B cell (primary cell): ENCODE results near the gene HOXD9. TPM values are rescaled to one million over a fixed set of nuclear protein-coding genes. Genes with fewer than 3 reads are reported as not detected.

Experiments
- ATAC-seq: fragments of 200-7000 bp; cut with Tn5 transposase; one replicate; pipeline ENCODE4 v1.10.0; 2021; ENCODE audit warnings: low read depth, mild to moderate bottlenecking, moderate number of reproducible peaks, moderate library complexity
- CTCF ChIA-PET: fragments of 350-600 bp; sonication (Branson Sonifier 250); formaldehyde crosslinking; loops from one replicate; lab custom pipeline; 2021; ENCODE audit warnings: antibody characterized with exemption, inconsistent platforms; lab: Charles Lee
- POLR2A ChIA-PET: fragments of 350-600 bp; sonication (Branson Sonifier 250); formaldehyde crosslinking; loops from one replicate; lab custom pipeline; 2021; ENCODE audit warnings: antibody characterized with exemption; lab: Charles Lee
- DNase-seq: peaks from one replicate; pipeline ENCODE4 v3.0.0; 2013
- H2AFZ ChIP-seq: 2 replicates; pipeline ENCODE4 v1.6.1; 2012; ENCODE audit warnings: mild to moderate bottlenecking, low read depth, low read length; ENCODE audit not compliant: insufficient read depth, poor library complexity, severe bottlenecking
- H3K27ac ChIP-seq, 2 donors: 1 replicate in 1 of 2; 2 replicates in 1 of 2; pipeline ENCODE4 v1.5.1; 2012 to 2013; ENCODE audit warnings: low read length in 2 of 2, mild to moderate bottlenecking in 2 of 2, moderate library complexity in 1 of 2
- H3K27me3 ChIP-seq, 4 experiments: fragments of 200-600 bp in 1 of 4; sonication (generic) in 1 of 4; replicated peaks in 1 of 4; 1 replicate in 2 of 4; 2 replicates in 2 of 4; pipeline versions ENCODE4 v1.6.1 to v1.7.0; 2013 to 2016; ENCODE audit warnings: low read length in 3 of 4, mild to moderate bottlenecking in 2 of 4, mixed read lengths in 1 of 4, moderate library complexity in 1 of 4; ENCODE audit not compliant: insufficient read depth in 4 of 4, control insufficient read depth in 3 of 4; ENCODE audit errors: control extremely low read depth in 1 of 4
- H3K36me3 ChIP-seq, 2 experiments: replicated peaks in 1 of 2; 1 replicate in 1 of 2; 2 replicates in 1 of 2; pipeline versions ENCODE4 v1.6.1 to v1.7.1; 2013; ENCODE audit warnings: low read length in 1 of 2; ENCODE audit not compliant: insufficient read depth in 2 of 2, control insufficient read depth in 1 of 2; ENCODE audit errors: control extremely low read depth in 1 of 2, extremely low read depth in 1 of 2
- H3K4me1 ChIP-seq, 2 donors: fragments of 200-600 bp in 1 of 2; sonication (generic) in 1 of 2; 1 replicate in 1 of 2; 2 replicates in 1 of 2; pipeline versions ENCODE4 v1.5.1 to v1.6.1; 2013 to 2017; ENCODE audit warnings: low read length in 2 of 2; ENCODE audit not compliant: control insufficient read depth in 2 of 2, insufficient read depth in 2 of 2
- H3K4me2 ChIP-seq: replicated peaks from 2 replicates; pipeline ENCODE3; 2012; ENCODE audit warnings: mild to moderate bottlenecking, low read depth, low read length; ENCODE audit not compliant: poor library complexity, severe bottlenecking
- H3K4me3 ChIP-seq, 5 experiments: fragments of 200-600 bp in 1 of 5; sonication (generic) in 1 of 5; 1 replicate in 3 of 5; 2 replicates in 2 of 5; pipeline versions ENCODE4 v1.5.1 to v1.7.0; 2011 to 2016; ENCODE audit warnings: low read length in 4 of 5, mild to moderate bottlenecking in 4 of 5, low read depth in 2 of 5, control low read depth in 1 of 5, moderate library complexity in 1 of 5; ENCODE audit not compliant: insufficient read depth in 1 of 5; ENCODE audit errors: control extremely low read depth in 1 of 5, extremely low read depth in 1 of 5
- H3K79me2 ChIP-seq: fragments of 200-600 bp; sonication (generic); one replicate; pipeline ENCODE4 v1.6.0; 2016; ENCODE audit warnings: low read length; ENCODE audit not compliant: control insufficient read depth, insufficient read depth
- H3K9ac ChIP-seq: fragments of 200-600 bp; sonication (generic); 2 replicates; pipeline ENCODE4 v1.6.1; 2017; ENCODE audit warnings: mild to moderate bottlenecking, low read length, moderate library complexity
- H3K9me3 ChIP-seq, 3 donors: one replicate each; pipeline versions ENCODE4 v1.6.1 to v1.7.1; 2013; ENCODE audit warnings: low read length in 2 of 3; ENCODE audit not compliant: control insufficient read depth in 2 of 3, insufficient read depth in 1 of 3; ENCODE audit errors: control extremely low read depth in 1 of 3
- H4K20me1 ChIP-seq: 2 replicates; pipeline ENCODE4 v1.6.0; 2012; ENCODE audit warnings: mild to moderate bottlenecking, low read length; ENCODE audit not compliant: insufficient read depth, control insufficient read depth, poor library complexity, severe bottlenecking
- H3K27ac Mint-ChIP-seq: one replicate; pipeline ENCODE4 v1.8.0; 2021; ENCODE audit warnings: mixed read lengths
- H3K27me3 Mint-ChIP-seq: one replicate; pipeline ENCODE4 v1.8.0; 2021; ENCODE audit warnings: mixed read lengths
- H3K4me1 Mint-ChIP-seq: one replicate; pipeline ENCODE4 v1.8.0; 2021; ENCODE audit warnings: mixed read lengths
- H3K4me3 Mint-ChIP-seq: one replicate; pipeline ENCODE4 v1.8.0; 2021; ENCODE audit warnings: mixed read lengths
- H3K9me3 Mint-ChIP-seq: one replicate; pipeline ENCODE4 v1.8.0; 2022; ENCODE audit warnings: mixed read lengths; ENCODE audit not compliant: insufficient read depth
- CTCF ChIP-seq: fragments of 200-600 bp; IDR thresholded peaks from one replicate; pipeline ENCODE4 v1.8.0; 2022; ENCODE audit warnings: antibody characterized with exemption, mild to moderate bottlenecking
- EZH2 ChIP-seq: IDR thresholded peaks from 2 replicates; pipeline ENCODE4 v1.6.1; 2012; ENCODE audit warnings: borderline replicate concordance, low read depth, mild to moderate bottlenecking, moderate library complexity, low read length; ENCODE audit not compliant: insufficient read depth, poor library complexity, severe bottlenecking
- WGBS: methylation state at CpG from one replicate; pipeline ENCODE4 v1.1.5; 2013; ENCODE audit warnings: missing lambda C conversion rate; ENCODE audit not compliant: insufficient coverage; 5-methylcytosine and 5-hydroxymethylcytosine counted together
- intact Hi-C: fragments of 100-400 bp; cut with micrococcal nuclease; formaldehyde crosslinking; loops from one replicate; pipeline ENCODE4 v1.10.0; 2022
- polyA plus RNA-seq: library from polyadenylated mRNA; depleted of rRNA; stranded (reverse); fragments of >200 nt; gene quantifications from 2 replicates; pipeline ENCODE4 v1.2.3, GENCODE V29; 2012
- total RNA-seq, 2 donors: library from RNA; stranded (reverse); fragments of 120-200 nt in 1 of 2; gene quantifications; 1 replicate in 1 of 2; 2 replicates in 1 of 2; pipeline versions ENCODE4 v1.2.3 to v1.2.4, GENCODE V29; 2013 to 2022

HOXD9 gene
- total and polyA plus RNA-seq, 2 donors (not counting 1 experiment from before 2014, with no cell fraction given): not detected

GRCh38 chr2:176173567-176174381 is 51.3 kb downstream of the HOXD9 start:
- H3K9me3 ChIP-seq: peaks cover 0 to 31% (median 0%) of the 10 kb centered on the region in 3 donors
- CTCF ChIA-PET: interaction anchor here (0.6 kb wide), 1 partner anchor 47 kb away, joined by 3 read pairs; no protein-coding TSS in a partner anchor
- H3K79me2 ChIP-seq: no peaks in the 10 kb centered on the region
- WGBS: no CpG with 5 or more reads among the region's 7 CpGs
- H3K36me3 ChIP-seq: no peaks in the 10 kb centered on the region
- H3K4me2 ChIP-seq: no peak overlapping the region
- Mint-ChIP-seq H3K9me3 (no peaks in the 10 kb centered on the region), H3K4me1 (peaks cover 9% of the 10 kb centered on the region), H3K27ac (no peak overlapping the region), H3K4me3 (no peak overlapping the region), H3K27me3 (peaks cover 76% of the 10 kb centered on the region)
- H3K27me3 ChIP-seq: peaks cover 0 to 86% (median 50%) of the 10 kb centered on the region in 4 experiments
- POLR2A ChIA-PET: no interaction called here
- H4K20me1 ChIP-seq: no peaks in the 10 kb centered on the region
- intact Hi-C loops: no loop called here
- ATAC-seq (no peak), DNase-seq (no peak)
- H3K9ac ChIP-seq: no peak overlapping the region
- no peak for TF ChIP-seq CTCF
- H3K27ac ChIP-seq: no peak overlapping the region
- no peak overlapping the region for H2AFZ ChIP-seq
- no peak overlapping the region for H3K4me3 ChIP-seq
- peaks cover 4 to 12% of the 10 kb centered on the region in 2 donors for H3K4me1 ChIP-seq

DNA sequence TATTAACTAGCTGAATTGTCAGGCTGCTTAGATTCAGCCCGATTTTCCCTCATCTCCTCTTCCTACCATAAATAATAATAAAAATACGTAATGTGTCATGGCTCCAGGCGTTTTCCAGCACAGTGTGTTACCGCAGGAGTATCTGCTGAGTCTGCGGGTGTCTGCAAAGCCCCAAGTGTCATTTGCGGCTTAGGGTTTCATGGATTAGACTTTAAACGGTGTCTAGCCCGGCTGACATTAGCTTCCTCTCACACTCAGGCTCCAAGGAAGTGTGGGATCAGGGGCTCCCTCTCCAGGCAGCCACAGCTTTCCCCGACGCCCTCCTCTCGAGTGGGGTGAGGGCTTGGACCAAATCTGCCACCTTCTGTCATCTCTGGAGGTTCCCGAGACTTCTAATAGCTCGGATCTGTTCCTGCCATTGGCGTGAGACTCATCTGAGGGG is 51.9 kb downstream of the HOXD9 start:
- peaks cover 9% of the 10 kb centered on the region for H3K4me1 Mint-ChIP-seq
- H3K4me3 ChIP-seq: no peak overlapping the region
- WGBS: 6% methylated on average over 12 of the region's 14 CpGs
- H3K4me1 ChIP-seq: peaks cover 4 to 12% of the 10 kb centered on the region in 2 donors
- no peak overlapping the region for H2AFZ ChIP-seq
- intact Hi-C loops: no loop called here
- no peak for DNase-seq
- H3K79me2 ChIP-seq: no peaks in the 10 kb centered on the region
- H4K20me1 ChIP-seq: no peaks in the 10 kb centered on the region
- CTCF ChIA-PET: interaction anchor here (0.6 kb wide), 1 partner anchor 48 kb away, joined by 3 read pairs; no protein-coding TSS in a partner anchor
- POLR2A ChIA-PET: no interaction called here
- no peak overlapping the region for H3K4me3 Mint-ChIP-seq
- no peaks in the 10 kb centered on the region for H3K36me3 ChIP-seq
- no peak overlapping the region for H3K27ac Mint-ChIP-seq
- TF ChIP-seq EZH2 (no peak), CTCF (no peak)
- no peak overlapping the region for H3K27ac ChIP-seq
- peaks cover 0 to 85% (median 56%) of the 10 kb centered on the region in 4 experiments for H3K27me3 ChIP-seq
- peaks cover 0 to 25% (median 0%) of the 10 kb centered on the region in 3 donors for H3K9me3 ChIP-seq
- no peaks in the 10 kb centered on the region for H3K9me3 Mint-ChIP-seq
- peaks cover 78% of the 10 kb centered on the region for H3K27me3 Mint-ChIP-seq
- no peak for ATAC-seq
- H3K9ac ChIP-seq: no peak overlapping the region
- H3K4me2 ChIP-seq: no peak overlapping the region
